ENCODE data around the gene FAM50A.
"Not testable (repeated sequence)": the region's sequence is repeated elsewhere in the genome, so short reads cannot be mapped to it uniquely, and the experiment has no call there.

The FAM50A gene

DNA sequence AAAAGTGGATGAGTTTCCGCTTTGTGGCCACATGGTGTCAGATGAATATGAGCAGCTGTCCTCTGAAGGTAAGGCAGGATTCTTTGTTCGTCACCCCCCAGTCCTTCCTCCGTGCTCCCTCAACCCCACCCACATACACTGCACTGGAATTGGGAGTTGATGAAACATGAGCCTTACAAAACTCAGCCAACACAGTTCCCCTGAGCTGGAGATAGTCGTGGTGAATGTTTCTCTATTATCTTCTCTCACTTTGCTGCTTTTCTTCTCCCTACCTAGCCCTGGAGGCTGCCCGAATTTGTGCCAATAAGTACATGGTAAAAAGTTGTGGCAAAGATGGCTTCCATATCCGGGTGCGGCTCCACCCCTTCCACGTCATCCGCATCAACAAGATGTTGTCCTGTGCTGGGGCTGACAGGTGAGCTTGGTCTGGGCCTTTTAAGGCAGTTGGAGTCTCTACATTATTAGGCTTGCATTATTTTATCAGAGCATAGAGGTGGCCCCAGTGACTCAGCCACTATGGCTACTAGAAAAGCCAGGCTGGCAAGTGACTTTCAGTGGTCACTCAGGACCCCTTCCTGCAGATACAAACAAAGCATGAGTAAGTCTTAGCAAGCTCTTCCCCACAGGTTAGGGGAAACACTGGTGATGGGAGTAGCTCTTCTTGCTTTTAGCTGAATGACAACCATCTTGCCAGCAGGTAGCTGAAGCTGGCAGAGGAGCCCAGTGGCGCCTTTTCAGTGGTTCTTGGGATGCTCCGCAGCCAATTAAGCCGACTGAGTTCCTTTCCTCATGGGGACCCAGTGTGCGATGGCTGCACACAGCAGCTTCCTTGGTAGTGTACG lies 44.2 kb upstream of the FAM50A start:
- TF ChIP-seq POLR2A (IDR thresholded peaks at IDR 0.05; ENCODE audit: extremely low read depth, insufficient read length), result no peak
- TF ChIP-seq MYC (IDR thresholded peaks at IDR 0.05; ENCODE audit: low read depth, low read length), result no peak
- TF ChIP-seq, protein P1, sequence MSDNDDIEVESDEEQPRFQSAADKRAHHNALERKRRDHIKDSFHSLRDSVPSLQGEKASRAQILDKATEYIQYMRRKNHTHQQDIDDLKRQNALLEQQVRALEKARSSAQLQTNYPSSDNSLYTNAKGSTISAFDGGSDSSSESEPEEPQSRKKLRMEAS (IDR thresholded peaks at IDR 0.05; ENCODE audit: low read depth, low read length), result no peak
- TF ChIP-seq, protein P2, sequence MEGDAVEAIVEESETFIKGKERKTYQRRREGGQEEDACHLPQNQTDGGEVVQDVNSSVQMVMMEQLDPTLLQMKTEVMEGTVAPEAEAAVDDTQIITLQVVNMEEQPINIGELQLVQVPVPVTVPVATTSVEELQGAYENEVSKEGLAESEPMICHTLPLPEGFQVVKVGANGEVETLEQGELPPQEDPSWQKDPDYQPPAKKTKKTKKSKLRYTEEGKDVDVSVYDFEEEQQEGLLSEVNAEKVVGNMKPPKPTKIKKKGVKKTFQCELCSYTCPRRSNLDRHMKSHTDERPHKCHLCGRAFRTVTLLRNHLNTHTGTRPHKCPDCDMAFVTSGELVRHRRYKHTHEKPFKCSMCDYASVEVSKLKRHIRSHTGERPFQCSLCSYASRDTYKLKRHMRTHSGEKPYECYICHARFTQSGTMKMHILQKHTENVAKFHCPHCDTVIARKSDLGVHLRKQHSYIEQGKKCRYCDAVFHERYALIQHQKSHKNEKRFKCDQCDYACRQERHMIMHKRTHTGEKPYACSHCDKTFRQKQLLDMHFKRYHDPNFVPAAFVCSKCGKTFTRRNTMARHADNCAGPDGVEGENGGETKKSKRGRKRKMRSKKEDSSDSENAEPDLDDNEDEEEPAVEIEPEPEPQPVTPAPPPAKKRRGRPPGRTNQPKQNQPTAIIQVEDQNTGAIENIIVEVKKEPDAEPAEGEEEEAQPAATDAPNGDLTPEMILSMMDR (IDR thresholded peaks at IDR 0.05; ENCODE audit: low read depth, low read length), result no peak
- DNase-seq (ENCODE audit: low read depth), result no peak
- H3K4me3 ChIP-seq (ENCODE audit: low read depth, low read length), result peak overlapping the region; percentile 100

DNA sequence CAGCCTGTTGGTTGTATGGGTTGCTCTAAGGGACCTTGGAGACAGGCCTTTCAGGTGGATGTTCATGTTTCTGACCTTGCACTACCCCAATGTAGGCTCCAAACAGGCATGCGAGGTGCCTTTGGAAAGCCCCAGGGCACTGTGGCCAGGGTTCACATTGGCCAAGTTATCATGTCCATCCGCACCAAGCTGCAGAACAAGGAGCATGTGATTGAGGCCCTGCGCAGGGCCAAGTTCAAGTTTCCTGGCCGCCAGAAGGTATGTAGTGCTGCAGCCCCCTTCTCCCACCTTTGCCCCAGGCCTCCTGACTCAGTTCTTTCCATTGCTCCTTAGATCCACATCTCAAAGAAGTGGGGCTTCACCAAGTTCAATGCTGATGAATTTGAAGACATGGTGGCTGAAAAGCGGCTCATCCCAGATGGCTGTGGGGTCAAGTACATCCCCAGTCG lies 43.5 kb upstream of the FAM50A start:
- not testable (repeated sequence) for DNase-seq (ENCODE audit: low read depth)
- H3K4me3 ChIP-seq (ENCODE audit: low read depth, low read length), result peak overlapping the region; percentile 100

DNA sequence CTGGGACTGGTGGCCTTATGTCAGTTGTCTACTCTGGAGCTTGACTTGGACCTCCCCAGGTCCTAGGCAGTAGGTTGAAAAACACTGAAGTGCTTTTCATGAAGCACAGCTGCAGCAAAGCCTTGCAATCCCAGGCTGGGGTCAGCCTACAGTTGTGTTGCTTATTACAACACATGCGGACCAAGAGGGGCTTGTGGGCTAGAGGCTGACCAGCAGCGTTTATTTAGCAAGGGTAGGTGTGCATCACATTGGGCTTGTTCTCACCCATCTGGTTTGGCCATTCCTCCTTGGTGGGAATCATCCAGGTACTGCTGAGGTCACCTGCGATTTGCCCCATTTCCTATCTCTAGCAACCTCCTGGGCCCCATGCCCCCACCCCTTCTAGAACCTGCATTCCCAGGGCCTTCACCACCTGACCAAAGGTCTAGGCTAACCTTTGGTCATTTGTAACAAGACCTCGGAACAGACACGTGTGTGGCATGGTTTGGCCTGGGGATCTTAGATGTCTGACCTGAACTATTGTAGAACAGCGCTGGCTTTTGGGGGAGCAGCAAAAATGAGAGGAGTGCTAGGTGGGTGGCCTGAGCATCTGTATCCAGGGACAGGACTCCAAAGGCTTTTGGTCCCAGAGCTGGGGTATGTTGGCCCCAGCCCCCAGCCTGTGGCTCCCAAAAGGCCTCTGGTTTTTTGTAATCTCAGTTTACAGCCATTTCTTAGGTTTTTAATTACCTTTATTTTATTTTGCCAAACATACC lies 42.7 kb upstream of the FAM50A start:
- H3K4me3 ChIP-seq (ENCODE audit: low read depth, low read length), result no peak overlapping the region
- TF ChIP-seq, protein P2 (IDR thresholded peaks at IDR 0.05; ENCODE audit: low read depth, low read length), result no peak
- TF ChIP-seq MYC (IDR thresholded peaks at IDR 0.05; ENCODE audit: low read depth, low read length) (no peak), POLR2A (IDR thresholded peaks at IDR 0.05; ENCODE audit: extremely low read depth, insufficient read length) (no peak)
- TF ChIP-seq, protein P1 (IDR thresholded peaks at IDR 0.05; ENCODE audit: low read depth, low read length), result no peak
- peak; percentile 57 for DNase-seq (ENCODE audit: low read depth)

DNA sequence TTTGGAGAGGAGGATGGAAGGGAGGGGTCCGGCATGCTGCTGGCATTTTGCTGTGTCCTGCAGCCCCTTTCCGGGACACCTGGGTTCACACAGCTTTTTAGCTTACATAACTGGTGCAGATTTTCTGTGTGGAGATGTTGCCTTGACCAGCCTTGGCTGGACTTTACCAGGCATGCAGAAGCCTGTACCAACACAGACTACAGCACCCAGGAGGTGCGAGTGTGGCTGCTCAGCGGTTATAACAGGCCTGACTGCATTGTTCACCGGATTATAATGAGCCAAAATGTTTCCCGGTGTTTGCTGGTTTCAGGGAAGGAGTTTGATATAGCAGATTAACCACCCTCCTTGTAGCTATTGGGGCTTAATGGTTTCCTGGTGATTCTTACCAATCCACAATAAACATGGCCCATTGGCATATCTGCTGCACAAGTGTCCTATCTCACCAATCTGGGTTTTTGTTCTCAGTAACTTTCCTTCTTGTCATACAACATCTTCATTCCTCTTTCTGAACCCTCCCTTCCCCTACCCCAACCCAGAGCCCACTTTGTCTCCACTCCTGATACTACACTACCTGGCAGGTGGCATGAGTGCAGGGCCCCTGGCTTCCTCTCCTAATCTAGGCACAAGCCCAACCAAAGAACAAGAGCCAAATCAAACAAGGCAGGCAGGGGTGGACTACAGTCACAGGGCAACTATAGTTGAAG lies 41.9 kb upstream of the FAM50A start:
- no peak for TF ChIP-seq POLR2A (IDR thresholded peaks at IDR 0.05; ENCODE audit: extremely low read depth, insufficient read length)
- TF ChIP-seq, protein P2 (IDR thresholded peaks at IDR 0.05; ENCODE audit: low read depth, low read length), result no peak
- TF ChIP-seq MYC (IDR thresholded peaks at IDR 0.05; ENCODE audit: low read depth, low read length), result no peak
- TF ChIP-seq, protein P1 (IDR thresholded peaks at IDR 0.05; ENCODE audit: low read depth, low read length), result no peak
- no peak overlapping the region for H3K4me3 ChIP-seq (ENCODE audit: low read depth, low read length)
- DNase-seq (ENCODE audit: low read depth), result peak; percentile 39

DNA sequence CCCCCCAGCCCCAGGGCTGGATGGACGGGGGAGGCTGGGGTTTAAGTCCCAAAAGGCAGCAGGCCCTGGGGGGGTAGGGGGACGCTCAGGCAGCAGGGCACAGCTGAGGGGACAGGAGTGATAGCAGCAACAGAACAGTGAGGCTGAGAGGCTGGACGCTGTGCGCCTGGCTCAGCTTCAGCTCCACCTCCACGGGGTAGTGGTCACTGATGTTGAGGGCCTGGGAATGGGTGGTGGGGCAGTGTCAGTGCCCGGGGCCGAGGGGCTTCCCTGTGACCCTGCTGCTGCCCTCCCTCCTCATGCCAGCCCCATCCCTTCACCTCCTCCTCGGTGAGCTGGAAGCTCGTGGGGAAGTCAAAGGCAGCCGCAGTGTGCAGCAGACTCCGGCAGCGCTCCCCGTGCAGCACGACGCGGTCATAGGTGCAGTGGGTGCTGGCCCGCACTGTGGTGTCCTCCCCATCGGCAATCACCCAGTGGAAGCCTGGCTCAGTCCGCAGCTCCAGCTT lies 41.3 kb upstream of the FAM50A start:
- TF ChIP-seq POLR2A (IDR thresholded peaks at IDR 0.05; ENCODE audit: extremely low read depth, insufficient read length) (no peak), MYC (IDR thresholded peaks at IDR 0.05; ENCODE audit: low read depth, low read length) (no peak)
- TF ChIP-seq, protein P2 (IDR thresholded peaks at IDR 0.05; ENCODE audit: low read depth, low read length), result no peak
- TF ChIP-seq, protein P1 (IDR thresholded peaks at IDR 0.05; ENCODE audit: low read depth, low read length), result no peak
- no peak for DNase-seq (ENCODE audit: low read depth)
- no peak overlapping the region for H3K4me3 ChIP-seq (ENCODE audit: low read depth, low read length)
